Peyer's patch (tissue), 4 donors: ENCODE data around the gene KRTAP4-1.

Source experiments
- CTCF ChIP-seq, 6 experiments: fragments of 450-650 bp in 4 of 6; fragments of 200-600 bp in 2 of 6; sonication (generic) in 1 of 6; IDR thresholded peaks; one replicate each; pipeline ENCODE4 v1.5.1; 2017 to 2019; ENCODE audit warnings: antibody characterized with exemption in 6 of 6, mild to moderate bottlenecking in 3 of 6, moderate library complexity in 1 of 6
- POLR2A ChIP-seq, 2 donors: fragments of 450-650 bp; IDR thresholded peaks; one replicate each; pipeline ENCODE4 v1.5.1; 2017; ENCODE audit warnings: antibody characterized with exemption in 2 of 2, mild to moderate bottlenecking in 2 of 2, moderate library complexity in 2 of 2

GRCh38 chr17:41144846-41145245 is 39.9 kb downstream of the KRTAP4-1 start:
- TF ChIP-seq POLR2A (IDR thresholded peaks at IDR 0.05) = no peak
- TF ChIP-seq CTCF (IDR thresholded peaks at IDR 0.05) = no peak
